ENCODE measurements around the gene AQP12B. TPM values are rescaled to one million over a fixed set of nuclear protein-coding genes. Genes with fewer than 3 reads are reported as not detected.

AQP12B gene
- total and polyA plus RNA-seq, 7 experiments from 2014 or later: not detected

- CTCF ChIA-PET: no interaction called here
- Histone ChIP-seq H3K27me3 (ENCODE audit: control insufficient read depth in 2 of 2, insufficient read depth in 2 of 2, low read length in 2 of 2) (peaks cover 0 to 3% of the 10 kb centered on the region in 2 donors), H3K9me3 (ENCODE audit: control insufficient read depth in 2 of 3, low read length in 3 of 3) (no peaks in the 10 kb centered on the region), H3K36me3 (ENCODE audit: control insufficient read depth in 2 of 3, insufficient read depth in 3 of 3, low read length in 3 of 3) (no peaks in the 10 kb centered on the region), H3K4me1 (ENCODE audit: control insufficient read depth in 2 of 2, insufficient read depth in 2 of 2, low read length in 2 of 2) (peaks cover 10 to 22% of the 10 kb centered on the region in 2 donors), H3K27ac (ENCODE audit: low read depth, low read length) (no peak overlapping the region), H3K4me3 (ENCODE audit: low read length) (no peak overlapping the region)
- H3K27me3 Mint-ChIP-seq: peaks cover 5 to 46% (median 10%) of the 10 kb centered on the region in 5 donors
- POLR2A ChIA-PET: interaction anchor here (0.8 kb wide), 1 partner anchor 83 kb away, joined by 5 read pairs; no protein-coding TSS in a partner anchor
- H3K9me3 Mint-ChIP-seq: peaks cover 0 to 3% (median 0%) of the 10 kb centered on the region in 11 donors
- H3K36me3 Mint-ChIP-seq: no peaks in the 10 kb centered on the region
- DNase-seq (peak in 7 of 9 donors; percentile 38 to 62 (median 55)), ATAC-seq (peak; percentile 62)
- H3K4me1 Mint-ChIP-seq: peaks cover 15 to 20% (median 17%) of the 10 kb centered on the region in 7 donors
- peak overlapping the region in 5 of 9 donors; percentile 1 to 78 (median 16) for H3K27ac Mint-ChIP-seq
- H3K4me3 Mint-ChIP-seq: peak overlapping the region; percentile 5 to 78 (median 57)
- intact Hi-C loops (cut with micrococcal nuclease): loop anchor here in 1 of 2 donors (5.0 to 10.0 kb wide), 3 partner anchors 110 to 190 kb away; partner anchors contain the start of gene DUSP28
These were observed 22.0 kb upstream of the AQP12B start for GRCh38 chr2:240704651-240705050.

DNA sequence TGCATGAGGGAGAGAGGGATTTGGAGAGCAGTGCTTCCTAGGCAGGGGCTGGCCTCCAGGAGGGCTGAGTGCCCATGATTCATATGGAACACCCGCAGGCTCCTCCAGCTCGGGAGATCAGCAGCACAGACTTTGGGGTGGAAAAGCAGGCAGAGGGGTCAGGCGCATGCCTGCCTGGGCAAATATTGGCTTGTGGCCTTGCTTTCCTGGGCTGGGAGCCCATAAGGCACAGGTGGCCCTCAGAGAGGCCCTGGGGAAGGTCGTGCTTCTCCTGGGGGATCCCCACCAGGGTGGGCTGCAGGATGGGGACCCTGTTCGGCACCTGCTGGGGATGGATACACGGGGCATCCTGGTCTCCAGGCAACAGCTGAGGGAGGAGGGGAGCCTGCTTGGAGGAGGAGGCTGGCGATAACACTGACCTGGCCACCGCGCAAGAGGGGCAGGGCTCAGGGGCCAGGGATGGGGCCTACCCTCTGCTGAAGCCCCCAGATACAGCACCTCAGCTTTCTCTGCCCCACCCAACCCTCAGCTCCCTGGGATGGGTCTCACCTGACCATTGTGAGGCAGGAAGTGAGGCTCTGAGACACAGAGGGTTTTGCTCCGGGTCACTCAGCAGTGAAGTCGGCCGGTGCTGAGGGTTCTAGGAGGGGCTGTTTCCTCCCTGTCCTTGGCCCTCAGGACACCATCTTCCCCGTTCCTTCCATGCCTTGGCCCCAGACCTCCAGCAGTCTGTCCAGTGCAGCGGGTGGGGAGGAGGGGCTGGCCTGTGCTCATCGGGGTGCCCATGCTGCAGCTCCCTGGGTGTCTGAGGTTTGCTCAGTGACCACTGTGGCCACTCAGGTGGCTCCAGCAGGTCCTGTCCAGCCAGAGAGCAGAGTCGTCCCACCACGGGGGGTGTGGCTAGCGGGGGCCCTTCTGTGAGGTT, 21.0 kb upstream of the AQP12B start:
- no peak overlapping the region for H3K4me3 ChIP-seq (ENCODE audit: low read length)
- Mint-ChIP-seq H3K36me3 (no peaks in the 10 kb centered on the region), H3K27me3 (peaks cover 5 to 45% (median 10%) of the 10 kb centered on the region in 5 donors), H3K9me3 (peaks cover 0 to 3% (median 0%) of the 10 kb centered on the region in 11 donors), H3K4me3 (peak overlapping the region in 3 of 10 donors; percentile 25 to 76 (median 26)), H3K4me1 (peaks cover 15 to 20% (median 17%) of the 10 kb centered on the region in 7 donors), H3K27ac (peak overlapping the region in 1 of 9 donors; percentile 63)
- intact Hi-C loops (cut with micrococcal nuclease): loop anchor here in 1 of 2 donors (5.0 to 10.0 kb wide), 3 partner anchors 109 to 189 kb away; partner anchors contain the start of gene DUSP28
- no peaks in the 10 kb centered on the region for H3K36me3 ChIP-seq (ENCODE audit: control insufficient read depth in 2 of 3, insufficient read depth in 3 of 3, low read length in 3 of 3)
- H3K27ac ChIP-seq (ENCODE audit: low read depth, low read length): no peak overlapping the region
- peak in 1 of 9 donors; percentile 5 for DNase-seq
- H3K9me3 ChIP-seq (ENCODE audit: control insufficient read depth in 2 of 3, low read length in 3 of 3): no peaks in the 10 kb centered on the region
- POLR2A ChIA-PET: no interaction called here
- CTCF ChIA-PET: interaction anchor here (0.6 kb wide), 1 partner anchor 555 kb away, joined by 3 read pairs; no protein-coding TSS in a partner anchor
- H3K27me3 ChIP-seq (ENCODE audit: control insufficient read depth in 2 of 2, insufficient read depth in 2 of 2, low read length in 2 of 2): peaks cover 0 to 3% of the 10 kb centered on the region in 2 donors
- no peak for ATAC-seq
- H3K4me1 ChIP-seq (ENCODE audit: control insufficient read depth in 2 of 2, insufficient read depth in 2 of 2, low read length in 2 of 2): peaks cover 10 to 22% of the 10 kb centered on the region in 2 donors

DNA sequence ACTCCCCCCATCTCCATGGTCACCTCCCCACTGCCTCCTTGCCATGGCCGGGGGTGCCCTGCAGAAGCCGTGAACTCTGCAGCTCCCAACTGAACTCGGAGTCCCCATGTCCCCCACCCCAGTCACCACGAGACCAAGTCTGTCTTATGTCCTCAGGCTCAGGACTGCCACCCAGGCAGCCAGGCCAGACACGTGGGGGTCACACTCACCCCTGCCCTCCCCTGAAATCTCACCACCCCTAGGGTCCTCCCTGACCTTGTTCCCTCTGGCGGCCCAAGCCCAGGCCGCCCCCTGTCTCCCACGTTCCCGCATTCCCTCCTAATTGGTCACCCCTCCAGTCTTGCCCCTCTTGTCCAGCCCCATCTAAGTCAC, 19.9 kb upstream of the AQP12B start:
- CTCF ChIA-PET: no interaction called here

DNA sequence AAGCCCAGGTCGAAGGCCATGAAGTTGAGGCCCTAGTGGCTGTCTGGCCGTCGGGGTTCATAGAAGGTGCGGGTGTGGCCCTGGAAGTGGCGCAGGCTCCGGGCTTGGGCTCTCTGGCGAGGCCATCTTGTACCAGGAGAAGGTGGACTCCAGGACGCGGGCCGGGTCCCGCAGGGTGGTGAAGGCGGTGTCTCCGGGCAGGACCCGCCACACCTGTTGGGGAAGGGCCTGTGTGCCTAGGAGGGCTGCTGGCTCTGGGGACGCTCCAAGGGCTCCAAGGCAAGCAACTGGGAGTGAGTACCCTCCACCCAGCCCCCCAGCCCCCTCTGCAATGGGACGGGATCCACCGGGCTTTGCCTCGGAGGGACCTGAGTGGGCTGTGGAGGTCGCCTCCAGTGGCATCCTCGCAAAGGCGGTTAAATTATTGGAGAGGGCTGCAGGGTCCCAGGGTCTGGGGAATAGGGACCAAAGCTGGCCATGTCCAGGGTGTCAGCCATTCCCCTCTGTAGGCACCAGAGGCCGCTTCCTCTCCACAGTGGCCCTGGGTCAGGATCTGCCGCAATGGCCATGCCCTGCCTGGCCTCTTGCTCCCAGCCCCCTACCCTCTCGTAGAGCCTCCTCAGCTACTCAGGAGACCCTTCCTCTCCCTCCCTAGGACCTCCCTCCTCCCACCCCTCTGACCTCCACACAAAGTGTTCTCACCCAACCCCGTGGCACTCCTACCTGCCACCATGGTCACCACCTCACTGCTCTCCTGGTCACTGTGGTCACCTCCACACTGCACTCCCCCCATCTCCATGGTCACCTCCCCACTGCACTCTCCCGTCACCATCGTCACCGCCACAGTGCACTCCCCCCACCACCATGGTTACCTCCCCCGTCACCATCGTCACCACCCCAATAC, 19.3 kb upstream of the AQP12B start:
- no peak overlapping the region for H3K4me3 ChIP-seq (ENCODE audit: low read length)
- peaks cover 0 to 3% (median 0%) of the 10 kb centered on the region in 11 donors for H3K9me3 Mint-ChIP-seq
- peaks cover 0 to 3% of the 10 kb centered on the region in 2 donors for H3K27me3 ChIP-seq (ENCODE audit: control insufficient read depth in 2 of 2, insufficient read depth in 2 of 2, low read length in 2 of 2)
- no peaks in the 10 kb centered on the region for H3K9me3 ChIP-seq (ENCODE audit: control insufficient read depth in 2 of 3, low read length in 3 of 3)
- CTCF ChIA-PET: no interaction called here
- no peaks in the 10 kb centered on the region for H3K36me3 ChIP-seq (ENCODE audit: control insufficient read depth in 2 of 3, insufficient read depth in 3 of 3, low read length in 3 of 3)
- ATAC-seq: no peak
- H3K4me1 ChIP-seq (ENCODE audit: control insufficient read depth in 2 of 2, insufficient read depth in 2 of 2, low read length in 2 of 2): peaks cover 10 to 22% of the 10 kb centered on the region in 2 donors
- H3K27ac Mint-ChIP-seq: no peak overlapping the region
- no peaks in the 10 kb centered on the region for H3K36me3 Mint-ChIP-seq
- H3K27ac ChIP-seq (ENCODE audit: low read depth, low read length): no peak overlapping the region
- peaks cover 15 to 20% (median 17%) of the 10 kb centered on the region in 7 donors for H3K4me1 Mint-ChIP-seq
- H3K4me3 Mint-ChIP-seq: no peak overlapping the region
- peak in 1 of 9 donors; percentile 7 for DNase-seq
- POLR2A ChIA-PET: no interaction called here
- peaks cover 5 to 31% (median 10%) of the 10 kb centered on the region in 5 donors for H3K27me3 Mint-ChIP-seq
- intact Hi-C loops (cut with micrococcal nuclease): loop anchor here in 1 of 2 donors (5.0 to 10.0 kb wide), 3 partner anchors 107 to 187 kb away; partner anchors contain the start of gene DUSP28

More for the DNA sequence above, 19.9 kb upstream of the AQP12B start:
- H3K27me3 ChIP-seq (ENCODE audit: control insufficient read depth in 2 of 2, insufficient read depth in 2 of 2, low read length in 2 of 2): peaks cover 0 to 3% of the 10 kb centered on the region in 2 donors
- no peaks in the 10 kb centered on the region for H3K36me3 Mint-ChIP-seq
- H3K4me1 Mint-ChIP-seq: peaks cover 15 to 20% (median 17%) of the 10 kb centered on the region in 7 donors
- H3K9me3 ChIP-seq (ENCODE audit: control insufficient read depth in 2 of 3, low read length in 3 of 3): no peaks in the 10 kb centered on the region
- peaks cover 0 to 3% (median 0%) of the 10 kb centered on the region in 11 donors for H3K9me3 Mint-ChIP-seq
- peaks cover 5 to 36% (median 10%) of the 10 kb centered on the region in 5 donors for H3K27me3 Mint-ChIP-seq
- H3K4me3 Mint-ChIP-seq: no peak overlapping the region
- DNase-seq (peak in 1 of 9 donors; percentile 4), ATAC-seq (no peak)
- no peaks in the 10 kb centered on the region for H3K36me3 ChIP-seq (ENCODE audit: control insufficient read depth in 2 of 3, insufficient read depth in 3 of 3, low read length in 3 of 3)
- intact Hi-C loops (cut with micrococcal nuclease): loop anchor here in 1 of 2 donors (5.0 to 10.0 kb wide), 3 partner anchors 108 to 188 kb away; partner anchors contain the start of gene DUSP28
- no peak overlapping the region for H3K4me3 ChIP-seq (ENCODE audit: low read length)
- H3K27ac ChIP-seq (ENCODE audit: low read depth, low read length): no peak overlapping the region
- peaks cover 10 to 22% of the 10 kb centered on the region in 2 donors for H3K4me1 ChIP-seq (ENCODE audit: control insufficient read depth in 2 of 2, insufficient read depth in 2 of 2, low read length in 2 of 2)
- POLR2A ChIA-PET: no interaction called here
- H3K27ac Mint-ChIP-seq: no peak overlapping the region

DNA sequence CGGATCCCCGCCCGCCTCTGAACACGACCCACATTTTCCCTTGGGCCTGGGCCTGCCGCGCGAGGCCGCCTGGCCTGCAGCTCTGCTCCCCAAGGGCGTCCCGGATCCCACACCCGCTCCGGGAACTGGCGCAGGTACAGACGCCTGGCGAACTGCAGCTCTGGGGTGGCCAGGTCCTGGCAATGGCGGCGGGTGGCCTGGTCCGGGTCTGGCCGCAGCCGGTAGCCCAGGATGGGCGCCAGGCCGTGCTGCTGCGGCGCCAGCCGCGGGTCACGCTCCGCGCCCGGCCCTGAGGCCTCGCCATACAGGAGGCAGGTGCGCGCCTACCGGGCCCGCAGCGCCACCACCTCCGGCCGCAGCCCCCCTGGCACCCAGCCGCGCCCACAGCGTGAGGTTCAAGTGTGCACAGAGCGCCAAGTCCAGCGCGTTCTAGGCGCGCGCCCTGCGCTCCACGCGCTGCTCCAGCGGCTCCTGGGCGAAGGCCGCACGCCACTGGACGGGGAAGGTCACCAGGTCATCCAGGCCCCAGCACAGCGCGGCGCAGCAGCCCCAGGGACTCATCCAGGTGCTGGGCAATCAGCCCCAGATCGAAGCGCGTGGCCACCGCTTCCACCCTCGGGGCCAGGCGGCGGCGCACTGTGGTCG, 18.5 kb upstream of the AQP12B start:
- Mint-ChIP-seq H3K4me1 (peaks cover 15 to 20% (median 17%) of the 10 kb centered on the region in 7 donors), H3K4me3 (no peak overlapping the region), H3K36me3 (no peaks in the 10 kb centered on the region), H3K9me3 (peaks cover 0 to 3% (median 0%) of the 10 kb centered on the region in 11 donors), H3K27me3 (peaks cover 5 to 28% (median 10%) of the 10 kb centered on the region in 5 donors), H3K27ac (no peak overlapping the region)
- DNase-seq (peak in 1 of 9 donors; percentile 3), ATAC-seq (no peak)
- Histone ChIP-seq H3K27ac (ENCODE audit: low read depth, low read length) (no peak overlapping the region), H3K4me3 (ENCODE audit: low read length) (no peak overlapping the region), H3K4me1 (ENCODE audit: control insufficient read depth in 2 of 2, insufficient read depth in 2 of 2, low read length in 2 of 2) (peaks cover 10 to 22% of the 10 kb centered on the region in 2 donors), H3K27me3 (ENCODE audit: control insufficient read depth in 2 of 2, insufficient read depth in 2 of 2, low read length in 2 of 2) (peaks cover 0 to 3% of the 10 kb centered on the region in 2 donors), H3K9me3 (ENCODE audit: control insufficient read depth in 2 of 3, low read length in 3 of 3) (no peaks in the 10 kb centered on the region), H3K36me3 (ENCODE audit: control insufficient read depth in 2 of 3, insufficient read depth in 3 of 3, low read length in 3 of 3) (no peaks in the 10 kb centered on the region)
- ChIA-PET POLR2A (no interaction called here), CTCF (no interaction called here)
- intact Hi-C loops (cut with micrococcal nuclease): loop anchor here in 1 of 2 donors (5.0 to 10.0 kb wide), 3 partner anchors 106 to 186 kb away; partner anchors contain the start of gene DUSP28

All from naive thymus-derived CD4-positive, alpha-beta T cell (primary cell).